ES-I3 (cell line): Measurements from ENCODE around the gene IL9.

Source experiments
- H3K36me3 ChIP-seq: 2 replicates; pipeline ENCODE4 v1.6.1; 2013; ENCODE audit warnings: mild to moderate bottlenecking, low read length, control low read depth, moderate library complexity; ENCODE audit not compliant: insufficient read depth
- H3K4me1 ChIP-seq: 2 replicates; pipeline ENCODE4 v1.6.1; 2013; ENCODE audit warnings: mild to moderate bottlenecking, control low read depth, low read length; ENCODE audit not compliant: insufficient read depth
- H3K9ac ChIP-seq: 2 replicates; pipeline ENCODE4 v1.6.1; 2013; ENCODE audit warnings: low read depth, mild to moderate bottlenecking, low read length, moderate library complexity
- H3K9me3 ChIP-seq: 2 replicates; pipeline ENCODE4 v1.6.1; 2013; ENCODE audit warnings: mild to moderate bottlenecking, low read length, moderate library complexity; ENCODE audit not compliant: control insufficient read depth, insufficient read depth

The IL9 gene

GRCh38 chr5:135850231-135850630 lies 45.4 kb downstream of the IL9 start:
- Histone ChIP-seq H3K4me1 (no peaks in the 10 kb centered on the region), H3K9me3 (no peaks in the 10 kb centered on the region), H3K9ac (no peak overlapping the region), H3K36me3 (no peaks in the 10 kb centered on the region)

DNA sequence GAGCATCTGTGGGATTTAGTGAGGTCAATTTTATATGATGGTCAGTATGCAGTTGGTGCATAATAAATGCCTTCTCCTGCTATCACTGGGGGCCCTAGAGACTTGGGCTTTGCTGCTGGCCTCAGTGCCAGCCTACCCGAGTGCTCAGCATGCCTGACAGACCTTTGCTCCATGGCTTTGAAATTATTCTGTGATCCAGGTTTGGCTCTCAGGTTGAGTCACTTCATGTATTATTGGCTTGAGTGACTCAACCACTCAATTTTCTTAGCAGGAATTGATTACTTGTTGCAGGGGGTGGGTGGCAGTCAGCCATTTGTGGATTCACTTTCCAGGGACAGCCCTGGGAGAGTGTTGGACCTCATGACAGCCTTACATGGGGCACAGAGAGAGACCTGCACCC lies 47.7 kb downstream of the IL9 start:
- no peaks in the 10 kb centered on the region for H3K4me1 ChIP-seq
- H3K9me3 ChIP-seq = no peaks in the 10 kb centered on the region
- no peak overlapping the region for H3K9ac ChIP-seq
- H3K36me3 ChIP-seq = no peaks in the 10 kb centered on the region

- Histone ChIP-seq H3K36me3 (no peaks in the 10 kb centered on the region), H3K9ac (no peak overlapping the region)
Observed at GRCh38 chr5:135846311-135846710, 49.3 kb downstream of the IL9 start.

DNA sequence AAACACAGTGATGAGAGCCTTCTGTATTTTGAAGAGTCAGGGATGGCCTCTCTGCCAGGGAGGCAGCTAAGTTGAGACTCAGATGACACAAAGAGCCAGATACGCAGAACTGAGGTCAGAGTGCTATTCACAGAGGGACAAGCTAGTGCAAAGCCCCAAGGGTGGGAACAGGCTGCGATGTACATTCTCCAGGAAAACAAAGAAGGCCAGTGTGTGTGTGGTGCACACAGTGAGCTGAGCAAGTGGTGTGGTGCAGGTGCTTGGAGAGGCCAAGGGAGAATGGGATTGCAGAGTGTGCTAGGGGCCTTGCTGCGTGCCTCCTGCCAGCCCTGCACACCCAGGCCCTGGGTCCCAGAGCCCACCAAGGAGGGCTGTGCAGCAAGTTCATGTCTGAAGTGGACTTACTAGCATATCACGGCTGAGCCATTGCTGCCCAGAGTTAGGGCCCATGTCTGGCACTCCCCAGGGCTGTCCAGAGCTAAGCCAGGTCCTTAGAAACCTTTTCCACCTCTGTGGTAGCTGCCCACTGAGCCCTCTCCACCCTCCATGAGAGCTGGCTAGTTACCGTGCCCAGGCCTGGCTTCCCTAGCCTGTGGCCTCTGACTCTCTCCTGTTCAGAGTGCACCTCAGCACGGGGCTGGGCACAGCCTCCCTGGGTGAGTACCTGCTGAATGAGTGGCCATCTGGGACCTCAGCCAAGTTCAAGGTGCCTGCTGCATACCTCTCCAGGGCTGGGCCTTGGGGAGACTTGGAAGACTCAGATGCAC lies 51.9 kb downstream of the IL9 start:
- Histone ChIP-seq H3K4me1 (no peaks in the 10 kb centered on the region), H3K36me3 (no peaks in the 10 kb centered on the region), H3K9ac (no peak overlapping the region), H3K9me3 (peaks cover 6% of the 10 kb centered on the region; the same call in 1 of the 2 replicates)

More at GRCh38 chr5:135846311-135846710, 49.3 kb downstream of the IL9 start:
- Histone ChIP-seq H3K9me3 (no peaks in the 10 kb centered on the region), H3K4me1 (no peaks in the 10 kb centered on the region)

- H3K9me3 ChIP-seq = peaks cover 6% of the 10 kb centered on the region; the same call in 1 of the 2 replicates
- no peak overlapping the region for H3K9ac ChIP-seq
- no peaks in the 10 kb centered on the region for H3K36me3 ChIP-seq
- no peaks in the 10 kb centered on the region for H3K4me1 ChIP-seq
Observed at GRCh38 chr5:135842737-135843136, 52.9 kb downstream of the IL9 start.
